Thyroid gland (tissue), 4 donors: ENCODE data around the gene IQCC. TPM values are rescaled to one million over a fixed set of nuclear protein-coding genes. Genes with fewer than 3 reads are reported as not detected.

Experiments
- DNase-seq, 2 donors: peaks; one replicate each; pipeline ENCODE4 v3.0.0-alpha.2; 2019
- H3K27ac ChIP-seq, 3 donors: fragments of 200-600 bp; sonication (generic); 1 replicate in 2 of 3; 2 replicates in 1 of 3; pipeline ENCODE4 v1.5.1; 2016 to 2019; ENCODE audit warnings: mild to moderate bottlenecking in 1 of 3, moderate library complexity in 1 of 3
- H3K27me3 ChIP-seq: fragments of 200-600 bp; sonication (generic); one replicate; pipeline ENCODE4 v1.5.1; 2019
- H3K36me3 ChIP-seq, 2 donors: fragments of 200-600 bp; sonication (generic); one replicate each; pipeline ENCODE4 v1.5.1; 2016 to 2019
- H3K4me1 ChIP-seq, 2 donors: fragments of 200-600 bp; sonication (generic); one replicate each; pipeline ENCODE4 v1.5.1; 2017 to 2019
- H3K4me3 ChIP-seq, 3 donors: fragments of 200-600 bp; sonication (generic); replicated peaks in 1 of 3; 1 replicate in 2 of 3; 2 replicates in 1 of 3; pipeline ENCODE4 v1.5.1; 2016; ENCODE audit warnings: mild to moderate bottlenecking in 1 of 3
- H3K9me3 ChIP-seq: fragments of 200-600 bp; sonication (generic); one replicate; pipeline ENCODE4 v1.5.1; 2017
- CTCF ChIP-seq, 6 experiments: fragments of 200-600 bp in 3 of 6; fragments of 450-650 bp in 3 of 6; sonication (generic) in 3 of 6; IDR thresholded peaks; one replicate each; pipeline ENCODE4 v1.5.1; 2016 to 2019; ENCODE audit warnings: antibody characterized with exemption in 6 of 6, mild to moderate bottlenecking in 2 of 6, inconsistent platforms in 1 of 6, moderate library complexity in 1 of 6
- POLR2A ChIP-seq, 2 donors: fragments of 450-650 bp; IDR thresholded peaks; one replicate each; pipeline ENCODE4 v1.6.1; 2017; ENCODE audit warnings: antibody characterized with exemption in 2 of 2, mild to moderate bottlenecking in 2 of 2, moderate library complexity in 1 of 2
- WGBS, 2 donors: methylation state at CpG; one replicate each; pipeline ENCODE4 v1.1.5; 2017; 5-methylcytosine and 5-hydroxymethylcytosine counted together
- intact Hi-C: fragments of 100-400 bp; cut with DNase I; formaldehyde crosslinking; loops from one replicate; pipeline ENCODE4 v1.15.1; 2023
- total RNA-seq, 4 donors: library from RNA; depleted of rRNA; stranded (reverse); fragments of >200 nt; gene quantifications; one replicate each; pipeline ENCODE4 v1.2.3, GENCODE V29; 2016

IQCC gene
- total RNA-seq, 4 donors from 2014 or later = 5.4 to 8.4 (median 6.7) TPM

GRCh38 chr1:32201011-32201855 lies 4.2 kb upstream of the IQCC start:
- no peak for TF ChIP-seq POLR2A (IDR thresholded peaks at IDR 0.05)
- TF ChIP-seq CTCF (IDR thresholded peaks at IDR 0.05) = peak in 1 of 6 experiments; percentile 12
- peak overlapping the region; percentile 31 to 74 (median 35) for H3K27ac ChIP-seq
- WGBS, 2 donors = 6 to 9% methylated on average over 15 to 20 of the region's 26 CpGs

GRCh38 chr1:32204943-32205361 lies 519 bp upstream of the IQCC start:
- no peak for DNase-seq
- H3K27ac ChIP-seq = peak overlapping the region; percentile 5 to 74 (median 40)
- no peaks in the 10 kb centered on the region for H3K36me3 ChIP-seq
- H3K27me3 ChIP-seq = no peaks in the 10 kb centered on the region
- peak overlapping the region; percentile 5 to 62 (median 46) for H3K4me3 ChIP-seq
- WGBS, 2 donors = 30 to 35% methylated on average over 26 of the region's 26 CpGs
- no peak for TF ChIP-seq CTCF (IDR thresholded peaks at IDR 0.05)
- no peak for TF ChIP-seq POLR2A (IDR thresholded peaks at IDR 0.05)
- H3K4me1 ChIP-seq = peaks cover 22 to 46% of the 10 kb centered on the region in 2 donors
- no peaks in the 10 kb centered on the region for H3K9me3 ChIP-seq
- intact Hi-C loops = no loop called here

More at GRCh38 chr1:32201011-32201855, 4.2 kb upstream of the IQCC start:
- intact Hi-C loops = no loop called here
- H3K9me3 ChIP-seq = no peaks in the 10 kb centered on the region
- peaks cover 23 to 37% of the 10 kb centered on the region in 2 donors for H3K4me1 ChIP-seq
- peak; percentile 74 to 76 for DNase-seq
- no peaks in the 10 kb centered on the region for H3K27me3 ChIP-seq
- peak overlapping the region in 2 of 3 donors; percentile 16 to 58 for H3K4me3 ChIP-seq
- peaks cover 4 to 10% of the 10 kb centered on the region in 2 donors for H3K36me3 ChIP-seq

- 84 to 88% methylated on average over 6 of the region's 6 CpGs for WGBS, 2 donors
- no peaks in the 10 kb centered on the region for H3K36me3 ChIP-seq
- TF ChIP-seq CTCF (IDR thresholded peaks at IDR 0.05) (no peak), POLR2A (IDR thresholded peaks at IDR 0.05) (no peak)
- intact Hi-C loops = no loop called here
- no peaks in the 10 kb centered on the region for H3K9me3 ChIP-seq
- H3K4me3 ChIP-seq = no peak overlapping the region
- H3K4me1 ChIP-seq = peaks cover 11 to 28% of the 10 kb centered on the region in 2 donors
- no peak for DNase-seq
- H3K27me3 ChIP-seq = no peaks in the 10 kb centered on the region
- no peak overlapping the region for H3K27ac ChIP-seq
Measured at GRCh38 chr1:32208469-32208868, 3.0 kb downstream of the IQCC start.

- Histone ChIP-seq H3K4me1 (peaks cover 11 to 28% of the 10 kb centered on the region in 2 donors), H3K27me3 (no peaks in the 10 kb centered on the region), H3K9me3 (no peaks in the 10 kb centered on the region), H3K36me3 (no peaks in the 10 kb centered on the region), H3K4me3 (no peak within 1 kb of the TSS), H3K27ac (no peak within 1 kb of the TSS)
- WGBS, 2 donors = 36 to 47% methylated on average over 2 to 3 of the region's 5 CpGs
- intact Hi-C loops = no loop called here
- DNase-seq = peak; percentile 88 to 91
- TF ChIP-seq CTCF (IDR thresholded peaks at IDR 0.05) = no peak
- TF ChIP-seq POLR2A (IDR thresholded peaks at IDR 0.05) = no peak
Measured at GRCh38 chr1:32208891-32209328, 3.4 kb downstream of the IQCC start, which contains the start of gene DCDC2B. Gene DCDC2B, plus strand, starts transcription at chr1:32209089. Its CDS starts 5 bp downstream, at chr1:32209094.
